ENCODE measurements around the gene ST3GAL2.

DNA sequence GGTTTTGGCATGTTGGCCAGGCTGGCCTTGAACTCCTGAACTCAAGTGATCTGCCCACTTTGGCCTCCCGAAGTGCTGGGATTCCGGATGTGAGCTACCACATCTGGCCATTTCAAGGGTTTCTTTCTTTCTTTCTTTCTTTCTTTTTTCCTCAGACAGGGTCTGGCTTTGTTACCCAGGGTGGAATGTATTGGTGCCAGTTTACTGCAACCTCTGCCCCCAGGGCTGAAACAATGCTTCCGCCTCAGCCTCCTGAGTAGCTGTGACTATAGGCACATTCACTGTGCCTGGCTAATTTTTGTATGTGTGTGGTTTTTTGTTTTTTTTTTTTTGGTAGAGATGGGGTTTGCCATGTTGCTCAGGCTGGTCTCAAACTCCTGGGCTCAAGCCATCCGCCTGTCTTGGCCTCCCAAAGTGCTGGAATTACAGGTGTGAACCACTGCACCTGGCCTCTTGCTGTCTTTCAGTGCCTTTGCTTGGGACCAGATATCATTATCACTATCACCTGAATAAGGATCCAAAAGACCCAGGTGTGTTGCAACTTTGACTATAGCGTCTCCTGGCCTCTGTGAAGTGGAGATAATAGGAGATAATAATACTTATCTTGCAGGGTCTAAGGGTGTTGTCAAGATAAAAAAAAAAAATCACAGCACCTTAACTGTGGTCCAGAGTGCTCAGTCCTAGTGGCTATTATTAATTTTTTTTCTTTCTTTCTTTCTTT, 18.7 kb upstream of the ST3GAL2 start:
- TF ChIP-seq ZNF416 (CRISPR knock-in tag; IDR thresholded peaks at IDR 0.05) (no peak), ETV6 (CRISPR knock-in tag; IDR thresholded peaks at IDR 0.05) (no peak), CREB1 (CRISPR knock-in tag; IDR thresholded peaks at IDR 0.05) (no peak), SOX15 (CRISPR knock-in tag; IDR thresholded peaks at IDR 0.05) (no peak), SMAD4 (CRISPR knock-in tag; IDR thresholded peaks at IDR 0.05) (no peak)
- TF ChIP-seq, protein P1, sequence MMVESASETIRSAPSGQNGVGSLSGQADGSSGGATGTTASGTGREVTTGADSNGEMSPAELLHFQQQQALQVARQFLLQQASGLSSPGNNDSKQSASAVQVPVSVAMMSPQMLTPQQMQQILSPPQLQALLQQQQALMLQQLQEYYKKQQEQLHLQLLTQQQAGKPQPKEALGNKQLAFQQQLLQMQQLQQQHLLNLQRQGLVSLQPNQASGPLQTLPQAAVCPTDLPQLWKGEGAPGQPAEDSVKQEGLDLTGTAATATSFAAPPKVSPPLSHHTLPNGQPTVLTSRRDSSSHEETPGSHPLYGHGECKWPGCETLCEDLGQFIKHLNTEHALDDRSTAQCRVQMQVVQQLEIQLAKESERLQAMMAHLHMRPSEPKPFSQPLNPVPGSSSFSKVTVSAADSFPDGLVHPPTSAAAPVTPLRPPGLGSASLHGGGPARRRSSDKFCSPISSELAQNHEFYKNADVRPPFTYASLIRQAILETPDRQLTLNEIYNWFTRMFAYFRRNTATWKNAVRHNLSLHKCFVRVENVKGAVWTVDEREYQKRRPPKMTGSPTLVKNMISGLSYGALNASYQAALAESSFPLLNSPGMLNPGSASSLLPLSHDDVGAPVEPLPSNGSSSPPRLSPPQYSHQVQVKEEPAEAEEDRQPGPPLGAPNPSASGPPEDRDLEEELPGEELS (CRISPR knock-in tag; IDR thresholded peaks at IDR 0.05), result no peak
- TF ChIP-seq, protein P2, sequence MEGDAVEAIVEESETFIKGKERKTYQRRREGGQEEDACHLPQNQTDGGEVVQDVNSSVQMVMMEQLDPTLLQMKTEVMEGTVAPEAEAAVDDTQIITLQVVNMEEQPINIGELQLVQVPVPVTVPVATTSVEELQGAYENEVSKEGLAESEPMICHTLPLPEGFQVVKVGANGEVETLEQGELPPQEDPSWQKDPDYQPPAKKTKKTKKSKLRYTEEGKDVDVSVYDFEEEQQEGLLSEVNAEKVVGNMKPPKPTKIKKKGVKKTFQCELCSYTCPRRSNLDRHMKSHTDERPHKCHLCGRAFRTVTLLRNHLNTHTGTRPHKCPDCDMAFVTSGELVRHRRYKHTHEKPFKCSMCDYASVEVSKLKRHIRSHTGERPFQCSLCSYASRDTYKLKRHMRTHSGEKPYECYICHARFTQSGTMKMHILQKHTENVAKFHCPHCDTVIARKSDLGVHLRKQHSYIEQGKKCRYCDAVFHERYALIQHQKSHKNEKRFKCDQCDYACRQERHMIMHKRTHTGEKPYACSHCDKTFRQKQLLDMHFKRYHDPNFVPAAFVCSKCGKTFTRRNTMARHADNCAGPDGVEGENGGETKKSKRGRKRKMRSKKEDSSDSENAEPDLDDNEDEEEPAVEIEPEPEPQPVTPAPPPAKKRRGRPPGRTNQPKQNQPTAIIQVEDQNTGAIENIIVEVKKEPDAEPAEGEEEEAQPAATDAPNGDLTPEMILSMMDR (IDR thresholded peaks at IDR 0.05), result no peak
- TF ChIP-seq, protein P3, sequence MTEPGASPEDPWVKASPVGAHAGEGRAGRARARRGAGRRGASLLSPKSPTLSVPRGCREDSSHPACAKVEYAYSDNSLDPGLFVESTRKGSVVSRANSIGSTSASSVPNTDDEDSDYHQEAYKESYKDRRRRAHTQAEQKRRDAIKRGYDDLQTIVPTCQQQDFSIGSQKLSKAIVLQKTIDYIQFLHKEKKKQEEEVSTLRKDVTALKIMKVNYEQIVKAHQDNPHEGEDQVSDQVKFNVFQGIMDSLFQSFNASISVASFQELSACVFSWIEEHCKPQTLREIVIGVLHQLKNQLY (CRISPR knock-in tag; IDR thresholded peaks at IDR 0.05), result no peak
- TF ChIP-seq, protein P4, sequence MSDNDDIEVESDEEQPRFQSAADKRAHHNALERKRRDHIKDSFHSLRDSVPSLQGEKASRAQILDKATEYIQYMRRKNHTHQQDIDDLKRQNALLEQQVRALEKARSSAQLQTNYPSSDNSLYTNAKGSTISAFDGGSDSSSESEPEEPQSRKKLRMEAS (CRISPR knock-in tag; IDR thresholded peaks at IDR 0.05), result no peak
- TF ChIP-seq, protein P5, sequence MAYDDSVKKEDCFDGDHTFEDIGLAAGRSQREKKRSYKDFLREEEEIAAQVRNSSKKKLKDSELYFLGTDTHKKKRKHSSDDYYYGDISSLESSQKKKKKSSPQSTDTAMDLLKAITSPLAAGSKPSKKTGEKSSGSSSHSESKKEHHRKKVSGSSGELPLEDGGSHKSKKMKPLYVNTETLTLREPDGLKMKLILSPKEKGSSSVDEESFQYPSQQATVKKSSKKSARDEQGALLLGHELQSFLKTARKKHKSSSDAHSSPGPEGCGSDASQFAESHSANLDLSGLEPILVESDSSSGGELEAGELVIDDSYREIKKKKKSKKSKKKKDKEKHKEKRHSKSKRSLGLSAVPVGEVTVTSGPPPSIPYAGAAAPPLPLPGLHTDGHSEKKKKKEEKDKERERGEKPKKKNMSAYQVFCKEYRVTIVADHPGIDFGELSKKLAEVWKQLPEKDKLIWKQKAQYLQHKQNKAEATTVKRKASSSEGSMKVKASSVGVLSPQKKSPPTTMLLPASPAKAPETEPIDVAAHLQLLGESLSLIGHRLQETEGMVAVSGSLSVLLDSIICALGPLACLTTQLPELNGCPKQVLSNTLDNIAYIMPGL (CRISPR knock-in tag; IDR thresholded peaks at IDR 0.05), result no peak
- TF ChIP-seq, protein P6, sequence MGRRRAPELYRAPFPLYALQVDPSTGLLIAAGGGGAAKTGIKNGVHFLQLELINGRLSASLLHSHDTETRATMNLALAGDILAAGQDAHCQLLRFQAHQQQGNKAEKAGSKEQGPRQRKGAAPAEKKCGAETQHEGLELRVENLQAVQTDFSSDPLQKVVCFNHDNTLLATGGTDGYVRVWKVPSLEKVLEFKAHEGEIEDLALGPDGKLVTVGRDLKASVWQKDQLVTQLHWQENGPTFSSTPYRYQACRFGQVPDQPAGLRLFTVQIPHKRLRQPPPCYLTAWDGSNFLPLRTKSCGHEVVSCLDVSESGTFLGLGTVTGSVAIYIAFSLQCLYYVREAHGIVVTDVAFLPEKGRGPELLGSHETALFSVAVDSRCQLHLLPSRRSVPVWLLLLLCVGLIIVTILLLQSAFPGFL (CRISPR knock-in tag; IDR thresholded peaks at IDR 0.05; ENCODE audit: borderline replicate concordance), result no peak

Measured in WTC11 (cell line).